Measurements from ENCODE around the gene ANGPTL2.

DNA sequence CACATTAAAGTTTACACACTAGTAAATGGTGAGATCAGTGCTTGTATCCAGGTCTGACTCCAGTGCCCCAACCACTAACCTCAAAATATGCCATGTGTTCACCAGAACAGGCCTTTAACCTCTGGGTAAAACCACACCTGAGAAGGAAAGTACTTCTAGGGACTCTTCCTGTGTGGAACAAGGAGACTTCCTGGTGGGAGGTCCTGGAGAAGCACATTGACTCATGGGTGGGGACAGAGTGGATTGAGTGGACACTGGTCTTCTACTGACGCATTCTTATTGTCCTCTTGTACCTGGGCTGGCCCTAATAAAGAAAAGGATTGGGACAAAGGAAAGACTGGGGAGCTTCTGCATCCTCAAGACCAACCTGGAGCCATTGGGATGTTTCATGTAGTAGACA is 43.4 kb downstream of the ANGPTL2 start:
- no peak for TF ChIP-seq EP300 (IDR thresholded peaks at IDR 0.05)
- TF ChIP-seq, protein P1, sequence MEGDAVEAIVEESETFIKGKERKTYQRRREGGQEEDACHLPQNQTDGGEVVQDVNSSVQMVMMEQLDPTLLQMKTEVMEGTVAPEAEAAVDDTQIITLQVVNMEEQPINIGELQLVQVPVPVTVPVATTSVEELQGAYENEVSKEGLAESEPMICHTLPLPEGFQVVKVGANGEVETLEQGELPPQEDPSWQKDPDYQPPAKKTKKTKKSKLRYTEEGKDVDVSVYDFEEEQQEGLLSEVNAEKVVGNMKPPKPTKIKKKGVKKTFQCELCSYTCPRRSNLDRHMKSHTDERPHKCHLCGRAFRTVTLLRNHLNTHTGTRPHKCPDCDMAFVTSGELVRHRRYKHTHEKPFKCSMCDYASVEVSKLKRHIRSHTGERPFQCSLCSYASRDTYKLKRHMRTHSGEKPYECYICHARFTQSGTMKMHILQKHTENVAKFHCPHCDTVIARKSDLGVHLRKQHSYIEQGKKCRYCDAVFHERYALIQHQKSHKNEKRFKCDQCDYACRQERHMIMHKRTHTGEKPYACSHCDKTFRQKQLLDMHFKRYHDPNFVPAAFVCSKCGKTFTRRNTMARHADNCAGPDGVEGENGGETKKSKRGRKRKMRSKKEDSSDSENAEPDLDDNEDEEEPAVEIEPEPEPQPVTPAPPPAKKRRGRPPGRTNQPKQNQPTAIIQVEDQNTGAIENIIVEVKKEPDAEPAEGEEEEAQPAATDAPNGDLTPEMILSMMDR (IDR thresholded peaks at IDR 0.05) = no peak
